K562 (cell line): ENCODE data around the gene GAK. TPM values are rescaled to one million over a fixed set of nuclear protein-coding genes. Genes with fewer than 3 reads are reported as not detected.

Source experiments
- ATAC-seq: fragments of 200-7000 bp; cut with Tn5 transposase; 3 replicates; pipeline ENCODE4 v1.9.1; 2020; ENCODE audit warnings: moderate library complexity
- BruUV-seq: library from RNA; stranded (reverse); fragments of 400-500 nt; replicated peaks from 2 replicates; lab custom pipeline; 2021; lab: Mats Ljungman, UMichigan
- CTCF ChIA-PET: fragments of 300-600 bp; formaldehyde crosslinking; extraction: SDS; loops from one replicate; lab custom pipeline; 2021; ENCODE audit warnings: low intra/inter-chr PET ratio; lab: Yijun Ruan, JAX
- POLR2A ChIA-PET: fragments of 300-600, 350-650 bp; sonication (Branson Sonifier 250); formaldehyde crosslinking; extraction: SDS; loops from one replicate; lab custom pipeline; 2021; ENCODE audit warnings: antibody characterized with exemption, inconsistent platforms; lab: Yijun Ruan, JAX
- DNase-seq, 4 experiments: peaks; one replicate each; pipeline versions ENCODE4 v3.0.0 to v3.0.0-alpha.2; 2011 to 2018; ENCODE audit warnings: low spot score in 3 of 4, mixed read lengths in 3 of 4; ENCODE audit errors: extremely low read depth in 1 of 4
- FAIRE-seq: peaks from 2 replicates; lab custom pipeline; 2011; peaks lifted over from hg19 to GRCh38; lab: Jason Lieb, UNC
- H2AFZ ChIP-seq: 2 replicates; pipeline ENCODE4 v1.6.0; 2011; ENCODE audit warnings: low read depth, low read length, control low read depth, inconsistent platforms
- H3K27ac ChIP-seq: fragments of 200-600 bp; 3 replicates; pipeline ENCODE4 v1.8.0; 2011; ENCODE audit warnings: low read depth, mild to moderate bottlenecking, control low read depth, inconsistent platforms, low read length, moderate library complexity, mixed read lengths; ENCODE audit errors: extremely low read depth
- H3K27me3 ChIP-seq, 2 experiments: fragments of 300-600 bp in 1 of 2; 2 replicates in 1 of 2; 3 replicates in 1 of 2; pipeline versions ENCODE4 v1.6.0 to v1.8.0; 2011; ENCODE audit warnings: inconsistent platforms in 2 of 2, low read length in 2 of 2, mild to moderate bottlenecking in 1 of 2, mixed read lengths in 1 of 2, moderate library complexity in 1 of 2; ENCODE audit not compliant: control insufficient read depth in 2 of 2, insufficient read depth in 2 of 2
- H3K36me3 ChIP-seq: fragments of 300-600 bp; 3 replicates; pipeline ENCODE4 v1.8.0; 2011; ENCODE audit warnings: mild to moderate bottlenecking, low read length, inconsistent platforms; ENCODE audit not compliant: control insufficient read depth, insufficient read depth
- H3K4me1 ChIP-seq, 2 experiments: fragments of 200-600 bp in 1 of 2; replicated peaks in 1 of 2; 2 replicates in 1 of 2; 3 replicates in 1 of 2; pipeline versions ENCODE4 v1.5.1 to v1.8.0; 2011; ENCODE audit warnings: inconsistent platforms in 2 of 2, low read length in 2 of 2, mild to moderate bottlenecking in 1 of 2, mixed read lengths in 1 of 2, moderate library complexity in 1 of 2; ENCODE audit not compliant: control insufficient read depth in 2 of 2, insufficient read depth in 2 of 2
- H3K4me2 ChIP-seq: 2 replicates; pipeline ENCODE4 v1.6.1; 2011; ENCODE audit warnings: low read length, control low read depth, inconsistent platforms, mixed read lengths; ENCODE audit not compliant: insufficient read depth
- H3K4me3 ChIP-seq: fragments of 200-600 bp; sonication (generic), shearing (Covaris generic); 2 replicates; pipeline ENCODE4 v1.5.1; 2016; ENCODE audit warnings: control low read depth, inconsistent platforms
- H3K79me2 ChIP-seq: fragments of 200-600 bp; 3 replicates; pipeline ENCODE4 v1.8.0; 2011; ENCODE audit warnings: low read length, inconsistent platforms; ENCODE audit not compliant: control insufficient read depth, insufficient read depth
- H3K9ac ChIP-seq, 2 experiments: 2 replicates each; pipeline versions ENCODE4 v1.6.0 to v1.6.1; 2011; ENCODE audit warnings: low read depth in 2 of 2, low read length in 2 of 2, control low read depth in 1 of 2, inconsistent platforms in 1 of 2, mild to moderate bottlenecking in 1 of 2, mixed read lengths in 1 of 2; ENCODE audit not compliant: insufficient read depth in 1 of 2
- H3K9me1 ChIP-seq: one replicate; pipeline ENCODE4 v1.6.0; 2011; ENCODE audit warnings: inconsistent platforms, mild to moderate bottlenecking, low read length, moderate library complexity; ENCODE audit not compliant: control insufficient read depth, insufficient read depth
- H3K9me3 ChIP-seq: replicated peaks from 2 replicates; pipeline ENCODE4 v1.5.1; 2011; ENCODE audit warnings: low read depth, low read length, inconsistent platforms; ENCODE audit not compliant: control insufficient read depth, insufficient read depth
- H4K20me1 ChIP-seq: replicated peaks from 2 replicates; pipeline ENCODE4 v1.6.1; 2011; ENCODE audit warnings: low read length, inconsistent platforms, mixed read lengths; ENCODE audit not compliant: control insufficient read depth, insufficient read depth
- ADNP ChIP-seq: fragments of 200-800 bp; sonication (Bioruptor generic); IDR thresholded peaks from 2 replicates; pipeline ENCODE4 v1.6.1; 2016; ENCODE audit warnings: missing genetic modification characterization, missing compliant biosample characterization
- ARID3A ChIP-seq: IDR thresholded peaks from 2 replicates; pipeline ENCODE4 v1.6.1; 2012; ENCODE audit warnings: low read depth, low read length, improper control_type of control experiment, borderline replicate concordance
- BCLAF1 ChIP-seq, 2 experiments: fragments of 450-650 bp in 1 of 2; IDR thresholded peaks; 2 replicates each; pipeline ENCODE4 v1.6.1; 2011 to 2017; ENCODE audit warnings: low read depth in 2 of 2, antibody characterized with exemption in 1 of 2, borderline replicate concordance in 1 of 2, low read length in 1 of 2, mild to moderate bottlenecking in 1 of 2, mixed read lengths in 1 of 2; ENCODE audit not compliant: control insufficient read depth in 1 of 2
- BRF1 ChIP-seq: IDR thresholded peaks from 3 replicates; pipeline ENCODE4 v1.6.1; 2011; ENCODE audit warnings: borderline replicate concordance, mild to moderate bottlenecking; ENCODE audit not compliant: insufficient read length; ENCODE audit errors: extremely low read depth
- CBFB ChIP-seq: sonication (generic); formaldehyde crosslinking; IDR thresholded peaks from 2 replicates; pipeline ENCODE4 v1.4.0; 2020; ENCODE audit warnings: mild to moderate bottlenecking, missing genetic modification reagents
- LCOR ChIP-seq: sonication (generic); formaldehyde crosslinking; IDR thresholded peaks from 2 replicates; pipeline ENCODE4 v1.8.0; 2022; ENCODE audit warnings: mild to moderate bottlenecking, missing genetic modification reagents
- MAX ChIP-seq: sonication (generic); formaldehyde crosslinking; IDR thresholded peaks from 2 replicates; pipeline ENCODE4 v1.9.0; 2022; ENCODE audit warnings: mild to moderate bottlenecking, missing genetic modification reagents
- SIRT6 ChIP-seq: IDR thresholded peaks from one replicate; pipeline ENCODE4 v1.6.1; 2012; ENCODE audit warnings: low read depth, mild to moderate bottlenecking, control low read depth, inconsistent platforms, low read length, moderate library complexity
- SMAD4 ChIP-seq: fragments of 250-450 bp; sonication (Bioruptor Pico); conservative IDR thresholded peaks from 2 replicates; pipeline ENCODE4 v1.8.0; 2021; ENCODE audit warnings: inconsistent platforms, mild to moderate bottlenecking, moderate library complexity
- ZBTB33 ChIP-seq: sonication (generic); formaldehyde crosslinking; IDR thresholded peaks from 2 replicates; pipeline ENCODE4 v1.8.1; 2023; ENCODE audit warnings: mild to moderate bottlenecking, missing genetic modification reagents
- WGBS: fragments of 100-300 bp; shearing (Covaris generic); methylation state at CpG from one replicate; pipeline ENCODE4 v1.1.6; 2016; ENCODE audit warnings: low coverage, mixed read lengths; ENCODE audit not compliant: insufficient coverage; ENCODE audit errors: missing lambda C conversion rate; 5-methylcytosine and 5-hydroxymethylcytosine counted together
- in situ Hi-C: fragments of 300-500 bp; cut with MboI; formaldehyde crosslinking; loops from 4 replicates; pipeline ENCODE4 v1.15.0; 2018; ENCODE audit warnings: inconsistent platforms, mixed read lengths
- intact Hi-C: fragments of 100-400 bp; cut with micrococcal nuclease; formaldehyde crosslinking; loops from 2 replicates; pipeline ENCODE4 v1.14.2; 2022
- polyA plus RNA-seq, 8 experiments: library from polyadenylated mRNA; depleted of rRNA in 4 of 8; stranded (reverse) in 5 of 8; unstranded in 3 of 8; fragments of >200 nt; fragmentation: Nextera tagmentation in 2 of 8; fragmentation: Illumina TruSeq in 1 of 8; extraction: Ambion mirVana in 2 of 8; extraction: Trizol in 1 of 8; gene quantifications; 2 replicates each; pipeline versions ENCODE4 v1.2.1 to v1.2.3, GENCODE V29; 2011 to 2014; ENCODE audit warnings: inconsistent platforms in 1 of 8, missing spikeins in 1 of 8
- total RNA-seq, 7 experiments: library from RNA; depleted of rRNA in 6 of 7; stranded (reverse); fragments of >200 nt in 6 of 7; fragmentation: Illumina TruSeq in 2 of 7; extraction: Trizol in 2 of 7; gene quantifications; 2 replicates each; pipeline versions ENCODE4 v1.2.1 to v1.2.3, GENCODE V29; 2011 to 2021; ENCODE audit warnings: low replicate concordance in 1 of 7
- TF ChIP-seq, protein P1 (sequence below): sonication (generic); formaldehyde crosslinking; IDR thresholded peaks from 2 replicates; pipeline ENCODE4 v1.8.0; 2023; ENCODE audit warnings: mild to moderate bottlenecking, missing genetic modification reagents

GAK gene
- total and polyA plus RNA-seq, 9 of the 15 experiments (the other 6 are each of a cell fraction or from before 2014, with no cell fraction given), result 1.3 to 102 (median 16.2) TPM

DNA sequence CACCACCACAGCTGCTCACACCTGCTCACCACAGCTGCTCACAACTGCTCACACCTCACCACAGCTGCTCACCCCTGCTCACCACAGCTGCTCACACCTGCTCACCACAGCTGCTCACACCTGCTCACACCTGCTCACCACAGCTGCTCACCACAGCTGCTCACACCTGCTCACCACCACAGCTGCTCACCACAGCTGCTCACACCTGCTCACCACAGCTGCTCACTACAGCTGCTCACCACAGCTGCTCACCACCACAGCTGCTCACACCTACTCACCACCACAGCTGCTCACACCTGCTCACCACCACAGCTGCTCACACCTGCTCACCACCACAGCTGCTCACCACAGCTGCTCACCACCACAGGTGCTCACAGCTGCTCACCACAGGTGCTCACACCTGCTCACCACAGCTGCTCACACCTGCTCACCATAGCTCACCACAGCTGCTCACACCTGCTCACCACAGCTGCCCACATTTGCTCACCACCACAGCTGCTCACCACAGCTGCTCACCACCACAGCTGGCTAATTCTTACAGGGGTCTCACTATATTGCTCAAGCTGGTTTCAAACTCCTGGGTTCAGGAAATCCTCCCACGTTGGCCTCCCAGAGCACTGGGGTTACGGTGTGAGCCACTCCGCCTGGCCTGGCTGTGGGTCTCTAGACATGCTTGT lies 75.8 kb downstream of the GAK start:
- CTCF ChIA-PET, result no interaction called here
- no TSS peak for BruUV-seq
- Histone ChIP-seq H3K9me3 (no peaks in the 10 kb centered on the region), H3K4me2 (no peak overlapping the region), H2AFZ (no peak overlapping the region), H3K36me3 (peaks cover 68% of the 10 kb centered on the region; the same call in 2 of the 3 replicates), H3K9ac (no peak overlapping the region), H3K27ac (no peak overlapping the region), H3K79me2 (no peaks in the 10 kb centered on the region), H3K27me3 (no peaks in the 10 kb centered on the region), H3K9me1 (no peaks in the 10 kb centered on the region), H4K20me1 (no peaks in the 10 kb centered on the region), H3K4me1 (peaks cover 0 to 5% of the 10 kb centered on the region in 2 experiments; a peak in 1 of 5 replicates), H3K4me3 (no peak overlapping the region)
- WGBS, result 94% methylated on average over 3 of the region's 3 CpGs
- POLR2A ChIA-PET, result interaction anchor here (1.0 to 1.6 kb wide), 3 partner anchors 17 to 42 kb away, joined by 3 to 4 read pairs (median 4); no protein-coding TSS in a partner anchor
- intact Hi-C loops, result no loop called here
- ATAC-seq (no peak), DNase-seq (no peak), FAIRE-seq (no peak)
- in situ Hi-C loops, result no loop called here
- TF ChIP-seq ZBTB33, result peak; percentile 85
- no peak for TF ChIP-seq SIRT6
- no peak for TF ChIP-seq SMAD4 (CRISPR knock-in tag)
- TF ChIP-seq BCLAF1 (IDR thresholded peaks at IDR 0.05; ENCODE audit: borderline replicate concordance in 1 of 2, control insufficient read depth in 1 of 2, low read depth in 2 of 2, low read length in 1 of 2), result no peak
- TF ChIP-seq, protein P1, sequence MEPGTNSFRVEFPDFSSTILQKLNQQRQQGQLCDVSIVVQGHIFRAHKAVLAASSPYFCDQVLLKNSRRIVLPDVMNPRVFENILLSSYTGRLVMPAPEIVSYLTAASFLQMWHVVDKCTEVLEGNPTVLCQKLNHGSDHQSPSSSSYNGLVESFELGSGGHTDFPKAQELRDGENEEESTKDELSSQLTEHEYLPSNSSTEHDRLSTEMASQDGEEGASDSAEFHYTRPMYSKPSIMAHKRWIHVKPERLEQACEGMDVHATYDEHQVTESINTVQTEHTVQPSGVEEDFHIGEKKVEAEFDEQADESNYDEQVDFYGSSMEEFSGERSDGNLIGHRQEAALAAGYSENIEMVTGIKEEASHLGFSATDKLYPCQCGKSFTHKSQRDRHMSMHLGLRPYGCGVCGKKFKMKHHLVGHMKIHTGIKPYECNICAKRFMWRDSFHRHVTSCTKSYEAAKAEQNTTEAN, result peak; percentile 92; the same call in 1 of the 2 replicates
- no peak for TF ChIP-seq ADNP
- 0 out of 2 replicates have a peak, but pooled peaks have one; percentile 66 for TF ChIP-seq CBFB (CRISPR knock-in tag)
- no peak for TF ChIP-seq BRF1
- TF ChIP-seq MAX (CRISPR knock-in tag), result 0 out of 2 replicates have a peak, but pooled peaks have one; percentile 31
- TF ChIP-seq ARID3A, result no peak
- no peak for TF ChIP-seq LCOR (CRISPR knock-in tag)
